H1 (cell line): Measurements from ENCODE around the gene CTCF. TPM values are rescaled to one million over a fixed set of nuclear protein-coding genes. Genes with fewer than 3 reads are reported as not detected.

ENCODE experiments used
- CTCF ChIA-PET: fragments of 300-600 bp; sonication (Branson Sonifier 250); formaldehyde crosslinking; loops from one replicate; lab custom pipeline; 2021; ENCODE audit not compliant: partially characterized antibody; lab: Charles Lee
- POLR2A ChIA-PET: fragments of 300-600 bp; sonication (Branson Sonifier 250); formaldehyde crosslinking; loops from one replicate; lab custom pipeline; 2021; ENCODE audit warnings: inconsistent platforms; ENCODE audit not compliant: partially characterized antibody; lab: Charles Lee
- DNase-seq, 2 experiments: peaks; one replicate each; pipeline versions ENCODE4 v3.0.0 to v3.0.0-alpha.2; 2010 to 2022; ENCODE audit warnings: low spot score in 2 of 2, low read depth in 1 of 2, mixed read lengths in 1 of 2
- FAIRE-seq: peaks from 2 replicates; lab custom pipeline; 2011; peaks lifted over from hg19 to GRCh38; lab: Jason Lieb, UNC
- H2AFZ ChIP-seq: 2 replicates; pipeline ENCODE4 v1.8.1; 2012; ENCODE audit warnings: low read length, inconsistent platforms
- H2AK5ac ChIP-seq: 2 replicates; pipeline ENCODE4 v1.6.1; 2013; ENCODE audit warnings: low read depth, low read length
- H2BK120ac ChIP-seq: replicated peaks from 2 replicates; pipeline ENCODE3; 2013; ENCODE audit warnings: low read depth, low read length, inconsistent platforms
- H2BK12ac ChIP-seq: 2 replicates; pipeline ENCODE4 v1.6.1; 2013; ENCODE audit warnings: low read depth, low read length
- H2BK15ac ChIP-seq: 2 replicates; pipeline ENCODE4 v1.6.1; 2013; ENCODE audit warnings: low read length
- H2BK20ac ChIP-seq: 2 replicates; pipeline ENCODE4 v1.6.1; 2013; ENCODE audit warnings: low read length
- H2BK5ac ChIP-seq: 2 replicates; pipeline ENCODE4 v1.6.1; 2013; ENCODE audit warnings: low read depth, low read length
- H3K14ac ChIP-seq: 2 replicates; pipeline ENCODE4 v1.6.1; 2013; ENCODE audit warnings: inconsistent platforms; ENCODE audit not compliant: insufficient read length
- H3K18ac ChIP-seq: 2 replicates; pipeline ENCODE4 v1.6.1; 2013; ENCODE audit warnings: low read length; ENCODE audit errors: extremely low read depth
- H3K23ac ChIP-seq: 2 replicates; pipeline ENCODE4 v1.6.1; 2013; ENCODE audit warnings: inconsistent platforms; ENCODE audit not compliant: insufficient read length
- H3K23me2 ChIP-seq: 2 replicates; pipeline ENCODE4 v1.6.1; 2013; ENCODE audit warnings: low read depth, low read length
- H3K27ac ChIP-seq: 2 replicates; pipeline ENCODE4 v1.6.1; 2011; ENCODE audit warnings: low read depth, low read length, inconsistent platforms
- H3K27me3 ChIP-seq, 4 experiments: replicated peaks in 1 of 4; 1 replicate in 1 of 4; 2 replicates in 3 of 4; pipeline versions ENCODE4 v1.6.1 to v1.8.1; 2011 to 2013; ENCODE audit warnings: low read length in 3 of 4, mild to moderate bottlenecking in 3 of 4, inconsistent platforms in 2 of 4, mixed read lengths in 2 of 4, moderate library complexity in 1 of 4; ENCODE audit not compliant: control insufficient read depth in 3 of 4, insufficient read depth in 3 of 4; ENCODE audit errors: extremely low read depth in 1 of 4
- H3K36me3 ChIP-seq, 4 experiments: 2 replicates each; pipeline versions ENCODE4 v1.6.1 to v1.8.1; 2011 to 2013; ENCODE audit warnings: mild to moderate bottlenecking in 4 of 4, low read length in 3 of 4, moderate library complexity in 2 of 4, control low read depth in 1 of 4, inconsistent platforms in 1 of 4; ENCODE audit not compliant: insufficient read depth in 4 of 4, control insufficient read depth in 2 of 4
- H3K4ac ChIP-seq: replicated peaks from 2 replicates; pipeline ENCODE3; 2013; ENCODE audit warnings: low read length, low read depth, mixed read lengths, inconsistent platforms; ENCODE audit not compliant: insufficient read length
- H3K4me1 ChIP-seq, 4 experiments: replicated peaks in 1 of 4; 1 replicate in 1 of 4; 2 replicates in 3 of 4; pipeline versions ENCODE4 v1.6.1 to v1.8.1; 2011 to 2013; ENCODE audit warnings: low read length in 3 of 4, inconsistent platforms in 2 of 4, mixed read lengths in 1 of 4; ENCODE audit not compliant: insufficient read depth in 4 of 4, control insufficient read depth in 3 of 4
- H3K4me2 ChIP-seq, 2 experiments: 2 replicates each; pipeline versions ENCODE4 v1.6.1 to v1.8.1; 2011 to 2013; ENCODE audit warnings: low read depth in 2 of 2, low read length in 2 of 2, control low read depth in 1 of 2, inconsistent platforms in 1 of 2, mild to moderate bottlenecking in 1 of 2; ENCODE audit not compliant: insufficient read depth in 1 of 2
- H3K4me3 ChIP-seq, 4 experiments: fragments of 200-600, 300-600 bp in 1 of 4; sonication (generic), shearing (Covaris generic), sonication (Bioruptor Twin) in 1 of 4; 2 replicates each; pipeline versions ENCODE4 v1.5.1 to v1.8.1; 2011 to 2016; ENCODE audit warnings: low read length in 4 of 4, low read depth in 3 of 4, control low read depth in 2 of 4, inconsistent platforms in 2 of 4, mild to moderate bottlenecking in 2 of 4, mixed read lengths in 1 of 4, moderate library complexity in 1 of 4; ENCODE audit not compliant: insufficient read depth in 2 of 4; ENCODE audit errors: extremely low read depth in 1 of 4
- H3K56ac ChIP-seq: replicated peaks from 2 replicates; pipeline ENCODE3; 2013; ENCODE audit warnings: low read depth, mild to moderate bottlenecking, mixed read lengths, low read length, inconsistent platforms; ENCODE audit not compliant: insufficient read length
- H3K79me1 ChIP-seq: 2 replicates; pipeline ENCODE4 v1.6.1; 2013; ENCODE audit warnings: low read depth, low read length, control low read depth
- H3K79me2 ChIP-seq, 2 experiments: 2 replicates each; pipeline versions ENCODE4 v1.6.1 to v1.8.1; 2012 to 2013; ENCODE audit warnings: low read length in 2 of 2, mild to moderate bottlenecking in 2 of 2, inconsistent platforms in 1 of 2; ENCODE audit not compliant: insufficient read depth in 2 of 2, control insufficient read depth in 1 of 2
- H3K9ac ChIP-seq, 4 experiments: replicated peaks in 1 of 4; 1 replicate in 1 of 4; 2 replicates in 3 of 4; pipeline versions ENCODE4 v1.6.1 to v1.8.1; 2011 to 2013; ENCODE audit warnings: low read depth in 3 of 4, low read length in 3 of 4, control low read depth in 2 of 4, mild to moderate bottlenecking in 2 of 4, moderate library complexity in 2 of 4, inconsistent platforms in 1 of 4; ENCODE audit errors: extremely low read depth in 1 of 4
- H3K9me3 ChIP-seq, 2 experiments: 2 replicates each; pipeline versions ENCODE4 v1.6.1 to v1.8.1; 2012 to 2013; ENCODE audit warnings: mild to moderate bottlenecking in 2 of 2, moderate library complexity in 2 of 2, control low read depth in 1 of 2, inconsistent platforms in 1 of 2, low read depth in 1 of 2, low read length in 1 of 2, mixed read lengths in 1 of 2; ENCODE audit not compliant: insufficient read depth in 2 of 2
- H4K20me1 ChIP-seq, 2 experiments: replicated peaks in 1 of 2; 2 replicates each; pipeline versions ENCODE3 to v1.8.1; 2011 to 2013; ENCODE audit warnings: inconsistent platforms in 2 of 2, low read length in 2 of 2, mild to moderate bottlenecking in 1 of 2; ENCODE audit not compliant: insufficient read depth in 2 of 2, control insufficient read depth in 1 of 2
- H4K5ac ChIP-seq: 2 replicates; pipeline ENCODE4 v1.6.1; 2013; ENCODE audit warnings: low read length, low read depth, mixed read lengths, inconsistent platforms; ENCODE audit not compliant: insufficient read length
- H4K8ac ChIP-seq: 2 replicates; pipeline ENCODE4 v1.8.0; 2013; ENCODE audit warnings: mild to moderate bottlenecking, moderate library complexity, low read length, inconsistent platforms; ENCODE audit not compliant: insufficient read depth; ENCODE audit errors: extremely low read depth
- H4K91ac ChIP-seq: replicated peaks from 2 replicates; pipeline ENCODE3; 2013; ENCODE audit warnings: low read length, mixed read lengths, inconsistent platforms; ENCODE audit not compliant: insufficient read length
- BACH1 ChIP-seq: IDR thresholded peaks from 2 replicates; pipeline ENCODE4 v1.6.1; 2012; ENCODE audit warnings: low read length, improper control_type of control experiment
- NRF1 ChIP-seq: IDR thresholded peaks from 2 replicates; pipeline ENCODE4 v1.6.1; 2011; ENCODE audit warnings: mild to moderate bottlenecking, low read depth, low read length, improper control_type of control experiment
- WGBS, 2 experiments: shearing (Covaris generic) in 1 of 2; methylation state at CpG; one replicate each; pipeline versions ENCODE4 v1.1.6 to v1.1.7; 2013 to 2015; ENCODE audit warnings: low lambda C conversion rate in 2 of 2, mixed read lengths in 2 of 2, inconsistent platforms in 1 of 2, low coverage in 1 of 2, missing lambda C conversion rate in 1 of 2; ENCODE audit not compliant: insufficient replicate concordance in 2 of 2, insufficient coverage in 1 of 2, insufficient read length in 1 of 2; ENCODE audit errors: extremely low coverage in 1 of 2, missing lambda C conversion rate in 1 of 2; 5-methylcytosine and 5-hydroxymethylcytosine counted together
- polyA plus RNA-seq, 7 experiments: library from polyadenylated mRNA; depleted of rRNA in 3 of 7; stranded (reverse) in 5 of 7; unstranded in 2 of 7; fragments of >200 nt in 5 of 7; fragments of 200-250 nt in 2 of 7; gene quantifications; 1 replicate in 5 of 7; 2 replicates in 1 of 7; 4 replicates in 1 of 7; pipeline versions ENCODE4 v1.2.1 to v1.2.3, GENCODE V29; 2011 to 2013; ENCODE audit warnings: missing spikeins in 2 of 7, mixed read lengths in 2 of 7
- total RNA-seq: library from RNA; stranded (reverse); fragmentation: NEBNext Ultra II Directional; extraction: Animal tissue kit (Norgen Biotek cat#: 25700); gene quantifications from 2 replicates; pipeline ENCODE4 v1.2.1, GENCODE V29; 2021

The CTCF gene
- total and polyA plus RNA-seq, 2 of the 8 experiments (the other 6 are each of a cell fraction or from before 2014, with no cell fraction given) = 32.4 to 66.0 TPM

DNA sequence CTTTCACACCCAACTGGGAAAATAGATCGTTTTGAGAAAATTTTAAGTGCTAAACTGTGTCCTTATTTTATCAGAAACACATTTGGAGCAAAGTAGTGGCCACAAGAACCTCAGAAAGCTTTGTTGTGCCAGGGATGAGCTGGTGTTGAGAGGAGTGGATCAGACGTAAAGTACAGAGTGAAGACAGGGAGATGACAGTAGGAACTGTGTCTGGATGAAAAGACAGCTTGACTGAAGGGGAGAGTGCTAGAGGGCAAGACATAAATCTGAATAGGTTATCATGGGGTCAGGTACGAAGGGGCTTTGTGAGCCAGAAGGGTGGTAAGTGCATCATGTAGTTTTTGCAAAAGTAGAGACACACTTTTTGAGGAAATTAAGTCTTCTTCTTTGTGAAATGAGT is 43.3 kb downstream of the CTCF start:
- Histone ChIP-seq H2BK15ac (no peak overlapping the region), H3K4me1 (peaks cover 0 to 3% (median 1%) of the 10 kb centered on the region in 4 experiments; a peak in 3 of 7 replicates), H2AK5ac (no peak overlapping the region), H3K27ac (no peak overlapping the region), H4K8ac (no peak overlapping the region), H3K23ac (no peak overlapping the region), H3K4ac (no peak overlapping the region), H2AFZ (no peak overlapping the region), H2BK20ac (no peak overlapping the region), H3K36me3 (peaks cover 0 to under 1% (median 0%) of the 10 kb centered on the region in 4 experiments; a peak in 2 of 8 replicates), H3K4me3 (no peak overlapping the region), H2BK12ac (no peak overlapping the region), H3K9me3 (no peaks in the 10 kb centered on the region), H3K56ac (no peak overlapping the region), H3K9ac (no peak overlapping the region), H4K5ac (no peak overlapping the region), H3K14ac (no peak overlapping the region), H3K79me2 (peaks cover 0 to 48% of the 10 kb centered on the region in 2 experiments; a peak in 3 of 4 replicates), H4K20me1 (peaks cover 0 to 1% of the 10 kb centered on the region in 2 experiments), H3K23me2 (peaks cover 2% of the 10 kb centered on the region; the same call in 1 of the 2 replicates), H3K18ac (no peak overlapping the region), H2BK120ac (no peak overlapping the region), H3K4me2 (no peak overlapping the region), H2BK5ac (no peak overlapping the region), H3K27me3 (no peaks in the 10 kb centered on the region), H3K79me1 (no peaks in the 10 kb centered on the region; the same call in 1 of the 2 replicates), H4K91ac (no peak overlapping the region)
- TF ChIP-seq BACH1 (no peak), NRF1 (no peak)
- ChIA-PET POLR2A (interaction anchor here (0.7 kb wide), 1 partner anchor 9 kb away, joined by 3 read pairs; no protein-coding TSS in a partner anchor), CTCF (interaction anchor here (1.0 kb wide), 1 partner anchor 59 kb away, joined by 4 read pairs; no protein-coding TSS in a partner anchor)
- FAIRE-seq = no peak
- no peak for DNase-seq
- 91% methylated on average over 3 of the region's 3 CpGs; no CpG with 5 or more reads in 1 of the 2 experiments for WGBS, 2 experiments
